MM.1S (cell line): ENCODE measurements around the gene DENND1A.
A peak's percentile ranks its signal among the peaks of the same experiment; 100 is the strongest.
"Not testable (repeated sequence)": the region's sequence is repeated elsewhere in the genome, so short reads cannot be mapped to it uniquely, and the experiment has no call there.

Experiments
- DNase-seq: peaks from one replicate; pipeline ENCODE4 v3.0.0-alpha.2; 2015
- H2AFZ ChIP-seq: fragments of 300-600 bp; sonication (generic); 2 replicates; pipeline ENCODE4 v1.6.0; 2016; ENCODE audit warnings: antibody characterized with exemption, low read length
- H3F3A ChIP-seq: fragments of 300-600 bp; sonication (generic); 2 replicates; pipeline ENCODE4 v1.6.1; 2016; ENCODE audit warnings: mild to moderate bottlenecking, antibody characterized with exemption, low read length, moderate library complexity, mixed read lengths; ENCODE audit not compliant: insufficient read depth
- H3K27ac ChIP-seq: fragments of 300-600 bp; sonication (generic); 2 replicates; pipeline ENCODE4 v1.5.1; 2016; ENCODE audit warnings: mild to moderate bottlenecking, low read length
- H3K27me3 ChIP-seq: fragments of 300-600 bp; sonication (generic); replicated peaks from 2 replicates; pipeline ENCODE4 v1.6.0; 2016; ENCODE audit warnings: low read length; ENCODE audit not compliant: insufficient read depth
- H3K36me3 ChIP-seq: fragments of 300-600 bp; sonication (generic); replicated peaks from 2 replicates; pipeline ENCODE4 v1.6.1; 2016; ENCODE audit warnings: mild to moderate bottlenecking, low read length, mixed read lengths; ENCODE audit not compliant: insufficient read depth
- H3K4me1 ChIP-seq: fragments of 300-600 bp; sonication (generic); 2 replicates; pipeline ENCODE4 v1.6.1; 2016; ENCODE audit warnings: low read length, mixed read lengths
- H3K4me2 ChIP-seq: fragments of 300-600 bp; sonication (generic); 2 replicates; pipeline ENCODE4 v1.6.0; 2016; ENCODE audit warnings: low read depth, low read length
- H3K4me3 ChIP-seq: fragments of 300-600 bp; sonication (generic); 2 replicates; pipeline ENCODE4 v1.5.1; 2016; ENCODE audit warnings: low read length, mixed read lengths
- H3K79me2 ChIP-seq: fragments of 300-600 bp; sonication (generic); 2 replicates; pipeline ENCODE4 v1.6.1; 2016; ENCODE audit warnings: mixed run types, low read length, mixed read lengths
- H3K9ac ChIP-seq: fragments of 300-600 bp; sonication (generic); 2 replicates; pipeline ENCODE4 v1.6.1; 2016; ENCODE audit warnings: low read length, mixed read lengths
- H3K9me2 ChIP-seq: fragments of 300-600 bp; sonication (generic); replicated peaks from 2 replicates; pipeline ENCODE4 v1.6.1; 2016; ENCODE audit warnings: mild to moderate bottlenecking, low read length, mixed read lengths; ENCODE audit not compliant: insufficient read depth
- H3K9me3 ChIP-seq: fragments of 300-600 bp; sonication (generic); replicated peaks from 2 replicates; pipeline ENCODE4 v1.6.1; 2016; ENCODE audit warnings: mild to moderate bottlenecking, low read length, mixed read lengths; ENCODE audit not compliant: insufficient read depth
- H4K20me1 ChIP-seq: fragments of 300-600 bp; sonication (generic); 2 replicates; pipeline ENCODE4 v1.6.1; 2016; ENCODE audit warnings: mild to moderate bottlenecking, low read length, moderate library complexity, mixed read lengths; ENCODE audit not compliant: insufficient read depth
- CTCF ChIP-seq: fragments of 300-600 bp; sonication (generic); IDR thresholded peaks from 2 replicates; pipeline ENCODE4 v1.5.1; 2016; ENCODE audit warnings: antibody characterized with exemption, low read length, mixed read lengths
- EZH2 ChIP-seq: fragments of 300-600 bp; sonication (generic); optimal IDR thresholded peaks from 2 replicates; pipeline ENCODE3; 2017; ENCODE audit warnings: low read depth, mild to moderate bottlenecking, antibody characterized with exemption, low read length, mixed read lengths
- EZH2phosphoT487 ChIP-seq: fragments of 300-600 bp; sonication (generic); IDR thresholded peaks from 2 replicates; pipeline ENCODE4 v1.6.1; 2018; ENCODE audit warnings: antibody characterized with exemption, low read length

Gene DENND1A

GRCh38 chr9:123335986-123336329 is 594.0 kb downstream of the DENND1A start:
- Histone ChIP-seq H3K4me3 (no peak overlapping the region), H3K27me3 (no peaks in the 10 kb centered on the region), H3K9me3 (no peaks in the 10 kb centered on the region), H3K4me1 (peaks cover 53% of the 10 kb centered on the region), H3K9me2 (no peaks in the 10 kb centered on the region), H3K36me3 (no peaks in the 10 kb centered on the region), H3F3A (peaks cover 27% of the 10 kb centered on the region), H3K4me2 (peak overlapping the region; percentile 4; the same call in 1 of the 2 replicates), H3K79me2 (no peaks in the 10 kb centered on the region), H3K27ac (no peak overlapping the region), H2AFZ (no peak overlapping the region), H4K20me1 (no peaks in the 10 kb centered on the region), H3K9ac (no peak overlapping the region)
- DNase-seq = no peak
- TF ChIP-seq EZH2 (no peak), EZH2phosphoT487 (no peak)

GRCh38 chr9:123335193-123335985 is 594.5 kb downstream of the DENND1A start:
- H3K9me3 ChIP-seq = no peaks in the 10 kb centered on the region
- no peak overlapping the region for H2AFZ ChIP-seq
- no peaks in the 10 kb centered on the region for H3K9me2 ChIP-seq
- no peaks in the 10 kb centered on the region for H3K27me3 ChIP-seq
- TF ChIP-seq EZH2 (no peak), EZH2phosphoT487 (no peak), CTCF (no peak)
- DNase-seq = no peak
- no peak overlapping the region for H3K9ac ChIP-seq
- no peaks in the 10 kb centered on the region for H3K79me2 ChIP-seq
- peaks cover 24% of the 10 kb centered on the region for H3F3A ChIP-seq
- H3K36me3 ChIP-seq = no peaks in the 10 kb centered on the region
- no peaks in the 10 kb centered on the region for H4K20me1 ChIP-seq
- peaks cover 47% of the 10 kb centered on the region for H3K4me1 ChIP-seq
- H3K27ac ChIP-seq = no peak overlapping the region
- no peak overlapping the region for H3K4me3 ChIP-seq
- H3K4me2 ChIP-seq = no peak overlapping the region

GRCh38 chr9:123334639-123335038 is 595.3 kb downstream of the DENND1A start:
- Histone ChIP-seq H3F3A (peaks cover 17% of the 10 kb centered on the region), H3K27ac (no peak overlapping the region), H4K20me1 (no peaks in the 10 kb centered on the region), H3K79me2 (no peaks in the 10 kb centered on the region), H3K4me3 (no peak overlapping the region), H3K9me2 (no peaks in the 10 kb centered on the region), H3K4me1 (peaks cover 40% of the 10 kb centered on the region), H3K27me3 (no peaks in the 10 kb centered on the region), H3K36me3 (no peaks in the 10 kb centered on the region), H3K9me3 (no peaks in the 10 kb centered on the region), H3K9ac (no peak overlapping the region), H3K4me2 (no peak overlapping the region), H2AFZ (no peak overlapping the region)
- DNase-seq = no peak
- TF ChIP-seq EZH2phosphoT487 (no peak), CTCF (no peak), EZH2 (no peak)

GRCh38 chr9:123333058-123333669 is 596.8 kb downstream of the DENND1A start:
- H3K79me2 ChIP-seq, H3K27ac ChIP-seq: not testable (repeated sequence)

More at GRCh38 chr9:123333058-123333669, 596.8 kb downstream of the DENND1A start:
- H3K36me3 ChIP-seq, H3K4me3 ChIP-seq, H4K20me1 ChIP-seq, H2AFZ ChIP-seq, H3K9me2 ChIP-seq, H3F3A ChIP-seq, H3K9ac ChIP-seq, H3K4me2 ChIP-seq, H3K27me3 ChIP-seq, DNase-seq, H3K9me3 ChIP-seq: not testable (repeated sequence)
- H3K4me1 ChIP-seq = peaks cover 38% of the 10 kb centered on the region
